H9 (cell line): ENCODE data around the gene HOXB6. TPM values are rescaled to one million over a fixed set of nuclear protein-coding genes. Genes with fewer than 3 reads are reported as not detected.
A peak's percentile ranks its signal among the peaks of the same experiment; 100 is the strongest.

Experiments
- DNase-seq: peaks from one replicate; pipeline ENCODE4 v3.0.0-alpha.2; 2017
- H2AFZ ChIP-seq: one replicate; pipeline ENCODE4 v1.6.1; 2013; ENCODE audit warnings: mild to moderate bottlenecking, low read length, control low read depth, moderate library complexity
- H2AK5ac ChIP-seq: 2 replicates; pipeline ENCODE4 v1.6.1; 2013; ENCODE audit warnings: low read length, control low read depth, mixed read lengths; ENCODE audit not compliant: insufficient read length
- H2BK120ac ChIP-seq: one replicate; pipeline ENCODE4 v1.6.1; 2013; ENCODE audit warnings: low read depth, mild to moderate bottlenecking, low read length, control low read depth, inconsistent platforms; ENCODE audit not compliant: poor library complexity, severe bottlenecking
- H2BK12ac ChIP-seq: 2 replicates; pipeline ENCODE4 v1.6.1; 2013; ENCODE audit warnings: low read length, control low read depth, mixed read lengths, low read depth; ENCODE audit not compliant: insufficient read length
- H2BK15ac ChIP-seq: 2 replicates; pipeline ENCODE4 v1.6.1; 2013; ENCODE audit warnings: low read depth, low read length, control low read depth
- H2BK20ac ChIP-seq: one replicate; pipeline ENCODE4 v1.6.1; 2013; ENCODE audit warnings: low read depth, mild to moderate bottlenecking, low read length, control low read depth, inconsistent platforms; ENCODE audit not compliant: poor library complexity, severe bottlenecking
- H2BK5ac ChIP-seq: 2 replicates; pipeline ENCODE4 v1.6.1; 2013; ENCODE audit warnings: low read length, control low read depth, mixed read lengths; ENCODE audit not compliant: insufficient read length
- H3K14ac ChIP-seq: 2 replicates; pipeline ENCODE4 v1.6.1; 2013; ENCODE audit warnings: low read length, control low read depth; ENCODE audit not compliant: insufficient read depth
- H3K18ac ChIP-seq: 2 replicates; pipeline ENCODE4 v1.6.1; 2013; ENCODE audit warnings: low read depth, mild to moderate bottlenecking, mixed read lengths, low read length, control low read depth; ENCODE audit not compliant: insufficient read length
- H3K23ac ChIP-seq: 2 replicates; pipeline ENCODE4 v1.6.1; 2013; ENCODE audit warnings: low read length, control low read depth, mixed read lengths, low read depth; ENCODE audit not compliant: insufficient read length
- H3K23me2 ChIP-seq: 2 replicates; pipeline ENCODE4 v1.6.1; 2013; ENCODE audit warnings: low read depth, mild to moderate bottlenecking, mixed read lengths, low read length, control low read depth; ENCODE audit not compliant: insufficient read length, poor library complexity, severe bottlenecking
- H3K27ac ChIP-seq: 2 replicates; pipeline ENCODE4 v1.5.1; 2013; ENCODE audit warnings: low read length, control low read depth, mixed read lengths, low read depth; ENCODE audit not compliant: insufficient read length
- H3K27me3 ChIP-seq: 2 replicates; pipeline ENCODE4 v1.6.1; 2013; ENCODE audit warnings: low read length, control low read depth, inconsistent platforms; ENCODE audit not compliant: insufficient read depth
- H3K4ac ChIP-seq: 2 replicates; pipeline ENCODE4 v1.6.1; 2013; ENCODE audit warnings: low read depth, mild to moderate bottlenecking, control low read depth, inconsistent platforms, low read length, moderate library complexity
- H3K4me1 ChIP-seq: 2 replicates; pipeline ENCODE4 v1.6.1; 2013; ENCODE audit warnings: low read length, control low read depth, inconsistent platforms; ENCODE audit not compliant: insufficient read depth
- H3K4me2 ChIP-seq: 2 replicates; pipeline ENCODE4 v1.6.1; 2013; ENCODE audit warnings: low read length, control low read depth, mixed read lengths; ENCODE audit not compliant: insufficient read length, insufficient read depth
- H3K56ac ChIP-seq: 2 replicates; pipeline ENCODE4 v1.6.1; 2013; ENCODE audit warnings: low read depth, mild to moderate bottlenecking, mixed read lengths, low read length, control low read depth; ENCODE audit not compliant: insufficient read length
- H3K79me1 ChIP-seq: 2 replicates; pipeline ENCODE4 v1.6.1; 2013; ENCODE audit warnings: low read depth, mild to moderate bottlenecking, moderate library complexity, low read length, control low read depth, inconsistent platforms; ENCODE audit not compliant: insufficient read depth, poor library complexity, severe bottlenecking
- H3K79me2 ChIP-seq: 2 replicates; pipeline ENCODE4 v1.6.1; 2013; ENCODE audit warnings: low read length, control low read depth, inconsistent platforms; ENCODE audit not compliant: insufficient read depth
- H3K9ac ChIP-seq: 2 replicates; pipeline ENCODE4 v1.6.1; 2013; ENCODE audit warnings: low read length, control low read depth, mixed read lengths; ENCODE audit not compliant: insufficient read length; ENCODE audit errors: extremely low read depth
- H3K9me3 ChIP-seq: one replicate; pipeline ENCODE4 v1.6.1; 2013; ENCODE audit warnings: low read depth, low read length, inconsistent platforms; ENCODE audit not compliant: control insufficient read depth
- H3T11ph ChIP-seq: one replicate; pipeline ENCODE4 v1.6.1; 2013; ENCODE audit warnings: mild to moderate bottlenecking, low read length, control low read depth, inconsistent platforms
- H4K20me1 ChIP-seq: one replicate; pipeline ENCODE4 v1.6.1; 2013; ENCODE audit not compliant: control insufficient read depth, insufficient read length, insufficient read depth
- H4K5ac ChIP-seq: 2 replicates; pipeline ENCODE4 v1.6.1; 2013; ENCODE audit warnings: low read depth, mild to moderate bottlenecking, mixed read lengths, low read length, control low read depth; ENCODE audit not compliant: insufficient read length
- H4K8ac ChIP-seq: replicated peaks from 2 replicates; pipeline ENCODE4 v1.6.1; 2013; ENCODE audit warnings: low read length, control low read depth, mixed read lengths, low read depth; ENCODE audit not compliant: insufficient read length
- H4K91ac ChIP-seq: 2 replicates; pipeline ENCODE4 v1.6.1; 2013; ENCODE audit warnings: low read depth, mild to moderate bottlenecking, moderate library complexity, mixed read lengths, low read length, control low read depth; ENCODE audit not compliant: insufficient read length
- H3K27ac Mint-ChIP-seq, 3 experiments: 2 replicates in 2 of 3; 3 replicates in 1 of 3; pipeline ENCODE4 v1.8.0; 2020 to 2021; ENCODE audit warnings: mixed read lengths in 3 of 3, mild to moderate bottlenecking in 1 of 3, moderate library complexity in 1 of 3
- H3K27me3 Mint-ChIP-seq: 2 replicates; pipeline ENCODE4 v1.8.0; 2021; ENCODE audit warnings: low read depth, mild to moderate bottlenecking, moderate library complexity, mixed read lengths
- H3K36me3 Mint-ChIP-seq, 3 experiments: 2 replicates in 2 of 3; 3 replicates in 1 of 3; pipeline ENCODE4 v1.8.0; 2020 to 2021; ENCODE audit warnings: low read depth in 3 of 3, mixed read lengths in 3 of 3; ENCODE audit not compliant: insufficient read depth in 1 of 3
- H3K4me1 Mint-ChIP-seq, 2 experiments: 2 replicates each; pipeline ENCODE4 v1.8.0; 2020; ENCODE audit warnings: mixed read lengths in 2 of 2
- H3K4me3 Mint-ChIP-seq, 2 experiments: 2 replicates in 1 of 2; 3 replicates in 1 of 2; pipeline ENCODE4 v1.8.0; 2020 to 2021; ENCODE audit warnings: mild to moderate bottlenecking in 2 of 2, mixed read lengths in 2 of 2, moderate library complexity in 1 of 2
- H3K9me3 Mint-ChIP-seq, 2 experiments: 2 replicates in 1 of 2; 3 replicates in 1 of 2; pipeline ENCODE4 v1.8.0; 2020; ENCODE audit warnings: mild to moderate bottlenecking in 2 of 2, mixed read lengths in 2 of 2, moderate library complexity in 1 of 2
- WGBS: extraction: QIAGEN DNeasy Blood & Tissue Kit; methylation state at CpG from one replicate; pipeline ENCODE4 v1.1.7; 2013; ENCODE audit warnings: missing lambda C conversion rate, low lambda C conversion rate, mixed read lengths; ENCODE audit not compliant: insufficient read length; ENCODE audit errors: extremely low coverage; 5-methylcytosine and 5-hydroxymethylcytosine counted together
- total RNA-seq: library from RNA; stranded (reverse); gene quantifications from 2 replicates; pipeline ENCODE4 v1.2.1, GENCODE V29; 2021
- TF ChIP-seq, protein P1 (sequence below): fragments of 200-600 bp; sonication (generic); conservative IDR thresholded peaks from 3 replicates; pipeline ENCODE4 v1.8.0; 2021; ENCODE audit warnings: antibody characterized with exemption, mild to moderate bottlenecking

The HOXB6 gene
- total RNA-seq, 1 experiment from 2014 or later: not detected

DNA sequence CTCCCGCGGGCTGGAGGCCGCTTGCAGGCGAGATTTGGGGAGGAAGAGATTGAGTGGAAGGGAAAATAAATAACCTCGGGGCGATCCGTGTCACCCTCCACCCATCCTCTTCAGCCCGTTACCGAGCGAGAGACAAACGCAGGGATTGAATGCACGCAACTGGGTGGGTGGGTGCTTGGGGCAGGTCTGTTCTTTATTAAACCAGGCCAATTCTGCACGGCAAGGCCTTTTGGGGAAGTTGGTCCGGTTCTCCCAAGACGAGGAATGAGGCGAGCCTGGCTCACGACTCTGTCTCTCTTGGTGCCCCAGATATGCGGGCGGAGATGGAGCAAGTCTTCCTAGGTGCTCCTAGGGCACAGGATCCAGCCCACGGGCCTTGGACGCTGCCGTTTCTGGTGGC is 6.4 kb upstream of the HOXB6 start:
- Histone ChIP-seq H2BK12ac (no peak overlapping the region), H3K56ac (no peak overlapping the region), H2BK5ac (no peak overlapping the region), H4K20me1 (no peaks in the 10 kb centered on the region), H3K4me1 (no peaks in the 10 kb centered on the region), H2BK20ac (no peak overlapping the region), H3K9ac (no peak overlapping the region), H3K14ac (no peak overlapping the region), H3K27ac (no peak overlapping the region), H3K23ac (no peak overlapping the region), H3K27me3 (peaks cover 95% of the 10 kb centered on the region), H4K5ac (no peak overlapping the region), H2BK15ac (no peak overlapping the region), H2AFZ (no peak overlapping the region), H3K4ac (no peak overlapping the region), H3K18ac (no peak overlapping the region), H4K8ac (no peak overlapping the region), H2BK120ac (no peak overlapping the region), H3K79me2 (no peaks in the 10 kb centered on the region), H4K91ac (no peak overlapping the region), H3T11ph (no peak overlapping the region), H3K23me2 (peaks cover 5% of the 10 kb centered on the region), H2AK5ac (no peak overlapping the region), H3K9me3 (no peaks in the 10 kb centered on the region), H3K4me2 (no peak overlapping the region), H3K79me1 (no peaks in the 10 kb centered on the region)
- H3K9me3 Mint-ChIP-seq: peaks cover 9 to 23% of the 10 kb centered on the region in 2 experiments
- peak overlapping the region in 1 of 2 experiments; percentile 69; a peak in 2 of 5 replicates for H3K4me3 Mint-ChIP-seq
- H3K27me3 Mint-ChIP-seq: peaks cover 100% of the 10 kb centered on the region
- no peak for DNase-seq
- no CpG with 5 or more reads among the region's 22 CpGs for WGBS
- peaks cover 12 to 25% of the 10 kb centered on the region in 2 experiments for H3K4me1 Mint-ChIP-seq
- no peak overlapping the region; a peak in 1 of 7 replicates for H3K27ac Mint-ChIP-seq
- no peaks in the 10 kb centered on the region; a peak in 1 of 7 replicates for H3K36me3 Mint-ChIP-seq
- TF ChIP-seq, protein P1, sequence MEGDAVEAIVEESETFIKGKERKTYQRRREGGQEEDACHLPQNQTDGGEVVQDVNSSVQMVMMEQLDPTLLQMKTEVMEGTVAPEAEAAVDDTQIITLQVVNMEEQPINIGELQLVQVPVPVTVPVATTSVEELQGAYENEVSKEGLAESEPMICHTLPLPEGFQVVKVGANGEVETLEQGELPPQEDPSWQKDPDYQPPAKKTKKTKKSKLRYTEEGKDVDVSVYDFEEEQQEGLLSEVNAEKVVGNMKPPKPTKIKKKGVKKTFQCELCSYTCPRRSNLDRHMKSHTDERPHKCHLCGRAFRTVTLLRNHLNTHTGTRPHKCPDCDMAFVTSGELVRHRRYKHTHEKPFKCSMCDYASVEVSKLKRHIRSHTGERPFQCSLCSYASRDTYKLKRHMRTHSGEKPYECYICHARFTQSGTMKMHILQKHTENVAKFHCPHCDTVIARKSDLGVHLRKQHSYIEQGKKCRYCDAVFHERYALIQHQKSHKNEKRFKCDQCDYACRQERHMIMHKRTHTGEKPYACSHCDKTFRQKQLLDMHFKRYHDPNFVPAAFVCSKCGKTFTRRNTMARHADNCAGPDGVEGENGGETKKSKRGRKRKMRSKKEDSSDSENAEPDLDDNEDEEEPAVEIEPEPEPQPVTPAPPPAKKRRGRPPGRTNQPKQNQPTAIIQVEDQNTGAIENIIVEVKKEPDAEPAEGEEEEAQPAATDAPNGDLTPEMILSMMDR: no peak
